Natural killer cell (primary cell): ENCODE results near the gene TMEM79. TPM values are rescaled to one million over a fixed set of nuclear protein-coding genes. Genes with fewer than 3 reads are reported as not detected.

ENCODE experiments used
- ATAC-seq, 3 donors: fragments of 150-1000 bp in 2 of 3; fragments of 200-7000 bp in 1 of 3; cut with Tn5 transposase; 1 replicate in 1 of 3; 2 replicates in 2 of 3; pipeline ENCODE4 v1.10.0; 2021; ENCODE audit warnings: mild to moderate bottlenecking in 2 of 3, moderate library complexity in 2 of 3
- DNase-seq, 2 donors: peaks; one replicate each; pipeline versions ENCODE4 v3.0.0 to v3.0.0-alpha.2; 2013 to 2021; ENCODE audit warnings: mixed read lengths in 1 of 2
- H3K27ac ChIP-seq: one replicate; pipeline ENCODE4 v1.5.1; 2013; ENCODE audit warnings: mild to moderate bottlenecking, low read length
- H3K27me3 ChIP-seq: one replicate; pipeline ENCODE4 v1.6.1; 2013; ENCODE audit warnings: low read length; ENCODE audit not compliant: control insufficient read depth, insufficient read depth
- H3K36me3 ChIP-seq: one replicate; pipeline ENCODE4 v1.6.1; 2013; ENCODE audit warnings: low read length; ENCODE audit not compliant: control insufficient read depth, insufficient read depth
- H3K4me1 ChIP-seq: one replicate; pipeline ENCODE4 v1.6.1; 2013; ENCODE audit warnings: low read length; ENCODE audit not compliant: control insufficient read depth, insufficient read depth
- H3K4me3 ChIP-seq: one replicate; pipeline ENCODE4 v1.5.1; 2013; ENCODE audit warnings: low read length
- H3K9me3 ChIP-seq: one replicate; pipeline ENCODE4 v1.6.1; 2013; ENCODE audit warnings: low read length; ENCODE audit not compliant: control insufficient read depth, insufficient read depth
- H3K27ac Mint-ChIP-seq, 2 donors: one replicate each; pipeline ENCODE4 v1.8.0; 2022; ENCODE audit warnings: mild to moderate bottlenecking in 2 of 2, mixed read lengths in 2 of 2, moderate library complexity in 1 of 2
- H3K27me3 Mint-ChIP-seq, 2 donors: one replicate each; pipeline ENCODE4 v1.8.0; 2022; ENCODE audit warnings: low read depth in 2 of 2, mixed read lengths in 2 of 2
- H3K36me3 Mint-ChIP-seq: one replicate; pipeline ENCODE4 v1.8.0; 2022; ENCODE audit warnings: mixed read lengths
- H3K4me1 Mint-ChIP-seq, 2 donors: one replicate each; pipeline ENCODE4 v1.8.0; 2022; ENCODE audit warnings: mixed read lengths in 2 of 2
- H3K4me3 Mint-ChIP-seq: one replicate; pipeline ENCODE4 v1.8.0; 2022; ENCODE audit warnings: mild to moderate bottlenecking, moderate library complexity, mixed read lengths
- H3K9me3 Mint-ChIP-seq, 2 donors: one replicate each; pipeline ENCODE4 v1.8.0; 2022; ENCODE audit warnings: mixed read lengths in 2 of 2
- CTCF ChIP-seq: fragments of 200-600 bp; IDR thresholded peaks from one replicate; pipeline ENCODE4 v1.8.0; 2022; ENCODE audit warnings: antibody characterized with exemption
- WGBS: methylation state at CpG from one replicate; pipeline ENCODE4 v1.1.7; 2013; ENCODE audit warnings: missing lambda C conversion rate; ENCODE audit not compliant: insufficient coverage; 5-methylcytosine and 5-hydroxymethylcytosine counted together
- intact Hi-C: fragments of 100-400 bp; cut with micrococcal nuclease; formaldehyde crosslinking; loops from one replicate; pipeline ENCODE4 v1.14.2; 2022
- total RNA-seq, 4 donors: library from RNA; stranded (reverse); fragments of 120-200 nt in 1 of 4; gene quantifications; one replicate each; pipeline versions ENCODE4 v1.2.3 to v1.2.4, GENCODE V29; 2013 to 2022

Gene TMEM79
- total RNA-seq, 3 donors from 2014 or later (not counting 1 experiment from before 2014, with no cell fraction given), result 3.3 to 5.8 (median 5.0) TPM

GRCh38 chr1:156268336-156268735 lies 15.8 kb upstream of the TMEM79 start:
- Mint-ChIP-seq H3K36me3 (peaks cover 18% of the 10 kb centered on the region), H3K27ac (no peak overlapping the region)

DNA sequence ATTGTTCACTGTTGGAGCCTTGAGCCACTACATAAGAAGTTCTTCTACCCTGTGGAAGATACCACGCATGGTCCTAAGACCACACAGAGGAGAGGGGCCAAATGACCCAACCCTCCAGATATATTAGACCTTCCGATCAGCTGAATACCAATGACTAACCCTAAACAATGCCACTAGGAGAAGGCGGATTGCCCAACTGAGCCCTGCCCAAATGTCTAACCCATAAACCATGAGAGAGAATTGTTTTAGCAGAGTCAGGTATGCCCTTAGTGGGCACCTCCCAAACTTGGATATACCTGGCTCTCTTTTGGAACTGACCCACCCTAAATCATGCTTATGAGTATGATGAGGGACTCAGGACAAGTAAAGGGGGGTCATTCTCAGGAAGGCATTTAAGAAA lies 13.8 kb upstream of the TMEM79 start:
- no peaks in the 10 kb centered on the region for H3K27me3 ChIP-seq
- Mint-ChIP-seq H3K36me3 (peaks cover 22% of the 10 kb centered on the region), H3K27ac (no peak overlapping the region), H3K4me3 (no peak overlapping the region), H3K27me3 (no peaks in the 10 kb centered on the region), H3K9me3 (no peaks in the 10 kb centered on the region), H3K4me1 (peaks cover 0 to 4% of the 10 kb centered on the region in 2 donors)
- ATAC-seq (no peak), DNase-seq (no peak)
- WGBS, result 100% methylated on average over 3 of the region's 3 CpGs
- intact Hi-C loops, result no loop called here
- H3K36me3 ChIP-seq, result peaks cover 85% of the 10 kb centered on the region
- H3K4me3 ChIP-seq, result no peak overlapping the region
- no peaks in the 10 kb centered on the region for H3K9me3 ChIP-seq
- H3K4me1 ChIP-seq, result no peaks in the 10 kb centered on the region
- no peak for TF ChIP-seq CTCF
- no peak overlapping the region for H3K27ac ChIP-seq

More at GRCh38 chr1:156268336-156268735, 15.8 kb upstream of the TMEM79 start:
- Histone ChIP-seq H3K36me3 (peaks cover 77% of the 10 kb centered on the region), H3K4me3 (no peak overlapping the region), H3K27ac (no peak overlapping the region), H3K9me3 (no peaks in the 10 kb centered on the region), H3K27me3 (no peaks in the 10 kb centered on the region), H3K4me1 (no peaks in the 10 kb centered on the region)
- H3K4me1 Mint-ChIP-seq, result peaks cover 0 to 6% of the 10 kb centered on the region in 2 donors
- TF ChIP-seq CTCF, result no peak
- intact Hi-C loops, result no loop called here
- H3K27me3 Mint-ChIP-seq, result no peaks in the 10 kb centered on the region
- no peak overlapping the region for H3K4me3 Mint-ChIP-seq
- DNase-seq, result no peak
- H3K9me3 Mint-ChIP-seq, result no peaks in the 10 kb centered on the region
- WGBS, result 100% methylated on average over 3 of the region's 4 CpGs
- ATAC-seq, result no peak

DNA sequence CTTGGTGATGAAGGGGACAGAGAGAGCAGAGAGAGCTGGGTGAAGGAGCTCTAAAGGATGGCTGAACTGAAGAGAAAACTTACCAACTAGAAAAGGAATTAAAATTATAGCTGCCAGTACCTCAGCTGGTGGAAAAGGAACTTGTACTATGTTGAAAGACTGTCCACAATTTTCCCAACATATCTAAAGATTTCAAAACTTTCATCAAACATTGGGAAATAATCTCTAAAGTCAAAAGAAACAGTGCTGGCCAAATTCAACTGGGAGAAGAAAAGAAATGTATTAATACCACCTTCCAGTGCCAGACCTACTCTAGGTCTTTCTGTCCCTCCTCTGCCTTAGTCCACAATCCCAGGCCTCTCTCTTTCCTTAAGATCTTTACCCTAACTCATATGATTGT lies 7.6 kb upstream of the TMEM79 start:
- intact Hi-C loops, result no loop called here
- DNase-seq (no peak), ATAC-seq (no peak)
- no peak for TF ChIP-seq CTCF
- no peak overlapping the region for H3K4me3 ChIP-seq
- no peaks in the 10 kb centered on the region for H3K9me3 ChIP-seq
- H3K9me3 Mint-ChIP-seq, result no peaks in the 10 kb centered on the region
- peaks cover 5% of the 10 kb centered on the region for H3K4me1 ChIP-seq
- no peak overlapping the region for H3K4me3 Mint-ChIP-seq
- H3K27ac Mint-ChIP-seq, result no peak overlapping the region
- peaks cover 20% of the 10 kb centered on the region for H3K36me3 Mint-ChIP-seq
- peaks cover 62% of the 10 kb centered on the region for H3K36me3 ChIP-seq
- H3K27ac ChIP-seq, result no peak overlapping the region
- H3K4me1 Mint-ChIP-seq, result peaks cover 13 to 20% of the 10 kb centered on the region in 2 donors
- no peaks in the 10 kb centered on the region for H3K27me3 Mint-ChIP-seq
- H3K27me3 ChIP-seq, result no peaks in the 10 kb centered on the region

DNA sequence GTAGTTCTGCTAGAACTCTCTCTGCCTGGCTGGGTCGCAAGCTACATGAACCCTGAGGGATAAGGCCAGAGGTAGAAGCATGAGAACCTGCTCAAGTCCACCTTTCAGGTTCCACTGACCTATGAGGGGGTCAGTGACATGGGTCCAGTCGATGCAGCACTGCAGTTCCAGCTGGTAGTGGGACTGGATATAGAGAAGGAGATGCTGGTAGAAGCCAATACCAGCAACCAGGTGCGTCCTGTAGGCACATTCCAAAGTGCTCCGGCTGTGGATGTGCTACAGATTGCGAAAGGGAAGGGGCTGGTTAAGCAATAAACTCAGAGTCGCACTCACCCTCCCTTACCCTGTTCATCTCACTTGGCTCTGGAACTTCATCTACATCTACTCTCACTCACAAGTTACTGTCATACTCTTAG lies 7.2 kb upstream of the TMEM79 start:
- intact Hi-C loops, result no loop called here
- H3K9me3 Mint-ChIP-seq, result no peaks in the 10 kb centered on the region
- H3K27me3 Mint-ChIP-seq, result no peaks in the 10 kb centered on the region
- H3K36me3 Mint-ChIP-seq, result peaks cover 20% of the 10 kb centered on the region
- H3K4me1 Mint-ChIP-seq, result peaks cover 17 to 25% of the 10 kb centered on the region in 2 donors
- H3K27me3 ChIP-seq, result no peaks in the 10 kb centered on the region
- 95% methylated on average over 6 of the region's 6 CpGs for WGBS
- H3K4me3 Mint-ChIP-seq, result no peak overlapping the region
- TF ChIP-seq CTCF, result no peak
- H3K27ac ChIP-seq, result no peak overlapping the region
- peaks cover 58% of the 10 kb centered on the region for H3K36me3 ChIP-seq
- H3K9me3 ChIP-seq, result no peaks in the 10 kb centered on the region
- ATAC-seq (no peak), DNase-seq (no peak)
- H3K4me1 ChIP-seq, result peaks cover 9% of the 10 kb centered on the region
- H3K27ac Mint-ChIP-seq, result no peak overlapping the region
- H3K4me3 ChIP-seq, result no peak overlapping the region
